NCI-H1417 (cell line): ENCODE measurements around the gene SSBP4.
"Not testable (repeated sequence)": the region's sequence is repeated elsewhere in the genome, so short reads cannot be mapped to it uniquely, and the experiment has no call there.

ENCODE experiments used
- DNase-seq, 3 experiments: peaks; one replicate each; lab custom pipeline; 2025; lab: John Stamatoyannopoulos, UW

The SSBP4 gene

GRCh38 chr19:18419195-18419698 is at the start of gene SSBP4:
SSBP4 (plus strand) TSS chr19:18419398; CDS start chr19:18419649, 251 bp downstream.
- DNase-seq, result peak; percentile 75 to 88 (median 87)

- no peak for DNase-seq
These were observed 45.7 kb upstream of the SSBP4 start for GRCh38 chr19:18373407-18373891.

GRCh38 chr19:18373892-18374629 is 45.1 kb upstream of the SSBP4 start:
- DNase-seq, result peak; percentile 45 to 87 (median 70)

- peak in 2 of 3 experiments; percentile 23 to 66 for DNase-seq
These were observed 42.2 kb upstream of the SSBP4 start for GRCh38 chr19:18377026-18377425.

GRCh38 chr19:18379803-18380747 is 39.1 kb upstream of the SSBP4 start:
- DNase-seq, result peak in 1 of 3 experiments; percentile 40

- no peak for DNase-seq
These were observed 38.4 kb upstream of the SSBP4 start for GRCh38 chr19:18380843-18381242.

- DNase-seq, result not testable (repeated sequence)
These were observed 35.6 kb upstream of the SSBP4 start for GRCh38 chr19:18383622-18384021.

GRCh38 chr19:18384775-18385174 is 34.4 kb upstream of the SSBP4 start:
- no peak for DNase-seq

GRCh38 chr19:18385359-18385674 is 33.9 kb upstream of the SSBP4 start:
- DNase-seq, result no peak

- DNase-seq, result no peak
These were observed 33.3 kb upstream of the SSBP4 start, which contains the start of gene GDF15 for GRCh38 chr19:18385675-18386542. GDF15 (plus strand) TSS chr19:18386158; CDS start chr19:18386190, 32 bp downstream.

GRCh38 chr19:18386543-18387271 is 32.5 kb upstream of the SSBP4 start:
- DNase-seq, result no peak

GRCh38 chr19:18388100-18388959 is 30.9 kb upstream of the SSBP4 start:
- peak; percentile 62 to 84 (median 71) for DNase-seq

- no peak for DNase-seq
These were observed 30.1 kb upstream of the SSBP4 start for GRCh38 chr19:18388960-18389725.

- DNase-seq, result no peak
These were observed 29.5 kb upstream of the SSBP4 start for GRCh38 chr19:18389726-18390064.

GRCh38 chr19:18390065-18390907 is 28.9 kb upstream of the SSBP4 start:
- DNase-seq, result no peak

- no peak for DNase-seq
These were observed 27.6 kb upstream of the SSBP4 start for GRCh38 chr19:18391509-18392075.

GRCh38 chr19:18392417-18392816 is 26.8 kb upstream of the SSBP4 start:
- no peak for DNase-seq

GRCh38 chr19:18392926-18393325 is 26.3 kb upstream of the SSBP4 start:
- no peak for DNase-seq
